CD4-positive, alpha-beta T cell treated with Interleukin-4 for 1 hour (primary cell): Measurements from ENCODE around the gene ONECUT2.
A peak's percentile ranks its signal among the peaks of the same experiment; 100 is the strongest.
"Not testable (repeated sequence)": the region's sequence is repeated elsewhere in the genome, so short reads cannot be mapped to it uniquely, and the experiment has no call there.

Experiments
- DNase-seq, 2 donors: peaks; one replicate each; pipeline ENCODE4 v3.0.0-alpha.2; 2020 to 2022

Gene ONECUT2

DNA sequence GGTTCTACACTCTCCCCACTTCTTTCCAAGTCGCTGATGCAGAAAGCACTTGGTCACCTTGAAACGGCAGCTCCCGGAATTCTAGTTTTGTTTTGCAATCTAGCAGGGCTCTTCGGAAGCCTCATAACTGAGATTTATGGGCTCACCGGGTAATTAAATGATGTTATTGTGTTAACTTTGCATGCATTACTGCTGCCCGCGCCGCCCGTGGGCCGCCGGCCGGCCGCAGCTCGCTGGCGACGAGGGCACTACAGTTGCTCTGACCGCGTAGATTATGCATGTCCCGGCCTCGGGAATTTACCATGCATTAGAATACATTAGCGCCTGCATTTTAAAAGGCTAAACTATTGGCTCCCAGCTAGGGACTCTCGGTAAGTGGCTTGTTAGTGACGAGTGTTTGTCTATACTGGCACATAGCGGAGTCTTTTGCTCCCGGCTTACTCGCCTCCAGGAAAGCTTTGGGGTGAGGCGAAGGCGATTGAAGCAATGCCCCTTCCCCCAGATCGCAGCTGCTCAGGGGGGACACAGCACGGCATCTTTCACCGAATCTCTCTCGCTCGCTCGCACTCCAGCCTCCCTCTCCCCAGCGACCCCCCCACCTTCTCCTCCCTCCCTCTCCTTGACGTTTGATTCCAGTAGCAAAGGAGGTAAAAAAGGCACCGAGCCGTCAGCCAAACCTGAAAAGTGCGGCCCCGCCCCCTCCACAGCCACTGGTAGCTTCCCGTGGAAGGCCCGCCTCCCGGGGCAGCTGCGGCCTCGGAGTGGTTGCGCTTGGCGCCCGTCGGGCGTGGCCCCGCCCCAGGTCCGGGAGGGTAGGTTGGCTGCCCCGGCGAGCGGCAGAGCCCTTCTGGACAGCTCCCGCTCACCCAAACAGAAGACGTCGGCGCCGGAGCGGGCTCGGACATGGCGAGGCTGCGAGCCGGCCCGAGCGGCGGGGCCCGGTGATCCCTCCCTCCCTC is at the start of gene ONECUT2:
Gene ONECUT2 (plus strand): TSS at position 839 of the 959 bp plus-strand sequence. CDS start 343 bp downstream, outside the sequence.
- peak; percentile 49 to 68 for DNase-seq

- no peak for DNase-seq
These were observed 45.9 kb upstream of the ONECUT2 start for GRCh38 chr18:57389271-57389670.

DNA sequence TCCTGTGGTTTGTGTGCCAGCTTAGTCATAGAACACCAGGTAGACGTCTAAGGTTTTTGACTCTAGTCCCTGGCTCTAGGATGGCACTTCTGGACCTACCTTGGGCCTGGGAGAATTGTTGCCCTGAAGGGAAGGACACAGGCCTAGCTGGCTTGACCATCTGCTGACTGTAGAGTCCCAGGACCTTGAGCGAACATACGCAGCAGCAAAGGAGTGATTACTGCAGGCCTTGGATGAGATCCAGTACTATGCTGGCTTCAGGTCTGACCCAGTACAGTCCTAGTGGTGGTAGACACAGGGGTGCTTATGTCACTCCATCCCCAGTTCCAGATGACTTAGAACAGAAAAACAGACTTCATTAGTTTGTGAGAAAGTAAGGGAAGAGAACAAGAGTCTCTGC is 45.1 kb upstream of the ONECUT2 start:
- DNase-seq: no peak

DNA sequence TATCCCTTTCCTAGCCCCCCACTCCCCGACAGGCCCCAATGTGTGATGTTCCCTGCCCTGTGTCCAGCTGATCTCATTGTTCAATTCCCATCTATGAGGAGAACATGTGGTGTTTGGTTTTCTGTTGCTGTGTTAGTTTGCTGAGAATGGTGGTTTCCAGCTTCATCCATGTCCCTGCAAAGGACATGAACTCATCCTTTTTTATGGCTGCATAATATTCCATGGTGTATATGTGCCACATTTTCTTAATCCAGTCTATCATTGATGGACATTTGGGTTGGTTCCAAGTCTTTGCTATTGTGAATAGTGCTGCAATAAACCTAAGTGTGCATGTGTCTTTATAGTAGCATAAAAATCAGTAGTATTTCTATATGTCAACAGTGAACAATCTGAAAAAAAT is 40.4 kb upstream of the ONECUT2 start:
- not testable (repeated sequence) for DNase-seq

- not testable (repeated sequence) for DNase-seq
These were observed 38.3 kb upstream of the ONECUT2 start for GRCh38 chr18:57396831-57397230.

GRCh38 chr18:57397440-57398132 is 37.6 kb upstream of the ONECUT2 start:
- DNase-seq: no peak

DNA sequence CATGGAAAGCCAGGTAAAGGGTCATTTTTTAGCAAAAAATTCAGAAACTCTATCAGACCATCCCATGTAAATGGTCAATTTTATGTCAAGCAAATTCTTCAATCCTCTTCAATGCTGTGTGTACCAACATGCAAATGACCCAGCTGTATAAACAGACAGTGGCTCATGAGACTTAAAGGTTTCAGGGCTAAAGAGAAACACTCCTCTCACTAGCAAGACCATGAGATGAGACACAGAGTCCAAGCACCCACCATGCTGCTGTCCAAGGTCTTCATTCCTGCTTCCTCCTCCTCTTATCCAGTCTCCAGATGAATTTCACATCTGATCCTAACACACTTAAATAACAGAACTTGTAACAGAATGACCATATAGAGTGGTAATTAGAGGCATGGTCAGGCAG is 30.8 kb upstream of the ONECUT2 start:
- no peak for DNase-seq

- no peak for DNase-seq
These were observed 25.5 kb upstream of the ONECUT2 start for GRCh38 chr18:57409650-57410049.

DNA sequence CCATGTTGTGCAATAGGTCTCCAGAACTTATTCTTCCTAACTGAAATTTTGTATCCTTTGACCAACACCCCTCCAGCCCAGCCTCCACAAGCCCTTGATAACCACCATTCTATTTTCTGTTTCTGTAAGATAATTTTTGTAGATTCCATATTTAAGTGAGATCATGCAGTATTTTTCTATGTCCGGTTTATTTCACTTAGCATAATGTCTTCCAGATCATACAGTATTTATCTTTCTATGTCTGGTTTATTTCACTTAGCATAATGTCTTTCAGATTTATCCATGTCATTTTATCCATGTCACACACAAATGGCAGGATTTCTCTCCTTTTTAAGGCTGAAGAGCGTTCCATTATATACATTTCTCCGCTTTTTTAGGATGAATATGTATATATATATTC is 24.4 kb upstream of the ONECUT2 start:
- DNase-seq: no peak

GRCh38 chr18:57416542-57416941 is 18.6 kb upstream of the ONECUT2 start:
- no peak for DNase-seq

GRCh38 chr18:57422313-57422872 is 12.8 kb upstream of the ONECUT2 start:
- no peak for DNase-seq

- DNase-seq: no peak
These were observed 11.4 kb upstream of the ONECUT2 start for GRCh38 chr18:57423821-57424220.

GRCh38 chr18:57425096-57425495 is 10.1 kb upstream of the ONECUT2 start:
- no peak for DNase-seq

DNA sequence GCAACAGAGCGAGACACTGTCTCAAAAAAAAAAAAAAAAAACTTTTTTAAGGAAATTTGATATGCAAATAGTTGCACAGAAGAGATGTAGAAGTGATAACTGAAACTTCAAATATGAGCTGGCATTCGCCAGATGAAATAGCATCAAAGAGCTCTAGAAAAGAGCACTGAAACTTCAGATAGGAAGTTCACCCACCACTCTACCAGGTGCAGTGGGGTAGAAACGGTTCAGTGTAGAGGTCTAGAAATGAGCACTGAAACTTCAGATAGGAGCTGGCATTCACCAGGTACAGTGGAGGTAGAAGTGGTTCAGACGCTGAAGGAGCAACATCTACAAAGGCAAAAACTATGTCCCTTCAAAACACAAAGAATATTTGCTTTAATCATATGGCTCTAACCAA is 9.0 kb upstream of the ONECUT2 start:
- DNase-seq: no peak

DNA sequence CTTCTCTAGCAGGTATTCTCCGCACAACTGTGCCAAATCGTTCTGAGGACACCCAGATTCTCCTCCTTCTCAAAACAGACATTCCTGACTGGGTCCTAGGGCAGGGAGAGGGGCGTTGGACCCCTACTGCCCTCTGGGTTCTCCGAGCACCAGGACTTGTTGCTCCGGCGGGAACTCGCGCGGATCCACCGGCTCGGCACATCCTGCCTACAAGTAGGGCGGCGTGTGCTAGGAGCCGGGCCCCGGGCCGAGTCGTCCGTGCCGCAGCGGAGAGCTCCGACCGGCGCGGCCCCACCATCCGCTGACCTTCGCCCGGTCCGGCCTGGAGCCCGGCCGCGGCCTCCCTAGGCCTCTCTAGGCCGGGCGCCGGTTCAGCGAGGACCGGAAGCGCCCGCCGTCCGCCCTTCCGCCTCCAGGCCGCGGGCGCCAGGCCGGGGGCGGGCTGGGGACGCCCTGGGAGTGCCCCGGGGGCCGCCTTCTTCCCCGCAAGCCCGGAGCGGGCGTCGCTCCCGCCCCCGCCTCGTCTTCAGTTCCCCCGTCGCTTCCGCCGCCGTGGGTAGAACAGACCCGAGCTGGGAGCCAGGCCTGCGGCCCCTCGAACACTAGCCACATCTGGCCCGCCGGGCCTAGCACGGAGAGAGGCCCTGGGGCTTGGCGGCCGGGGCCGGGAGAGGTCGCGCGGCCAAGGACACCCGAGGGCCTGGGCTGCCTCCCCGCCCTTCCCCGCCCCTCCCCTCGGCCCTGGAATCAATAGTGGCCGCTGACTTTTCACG is 7.6 kb upstream of the ONECUT2 start:
- no peak for DNase-seq

DNA sequence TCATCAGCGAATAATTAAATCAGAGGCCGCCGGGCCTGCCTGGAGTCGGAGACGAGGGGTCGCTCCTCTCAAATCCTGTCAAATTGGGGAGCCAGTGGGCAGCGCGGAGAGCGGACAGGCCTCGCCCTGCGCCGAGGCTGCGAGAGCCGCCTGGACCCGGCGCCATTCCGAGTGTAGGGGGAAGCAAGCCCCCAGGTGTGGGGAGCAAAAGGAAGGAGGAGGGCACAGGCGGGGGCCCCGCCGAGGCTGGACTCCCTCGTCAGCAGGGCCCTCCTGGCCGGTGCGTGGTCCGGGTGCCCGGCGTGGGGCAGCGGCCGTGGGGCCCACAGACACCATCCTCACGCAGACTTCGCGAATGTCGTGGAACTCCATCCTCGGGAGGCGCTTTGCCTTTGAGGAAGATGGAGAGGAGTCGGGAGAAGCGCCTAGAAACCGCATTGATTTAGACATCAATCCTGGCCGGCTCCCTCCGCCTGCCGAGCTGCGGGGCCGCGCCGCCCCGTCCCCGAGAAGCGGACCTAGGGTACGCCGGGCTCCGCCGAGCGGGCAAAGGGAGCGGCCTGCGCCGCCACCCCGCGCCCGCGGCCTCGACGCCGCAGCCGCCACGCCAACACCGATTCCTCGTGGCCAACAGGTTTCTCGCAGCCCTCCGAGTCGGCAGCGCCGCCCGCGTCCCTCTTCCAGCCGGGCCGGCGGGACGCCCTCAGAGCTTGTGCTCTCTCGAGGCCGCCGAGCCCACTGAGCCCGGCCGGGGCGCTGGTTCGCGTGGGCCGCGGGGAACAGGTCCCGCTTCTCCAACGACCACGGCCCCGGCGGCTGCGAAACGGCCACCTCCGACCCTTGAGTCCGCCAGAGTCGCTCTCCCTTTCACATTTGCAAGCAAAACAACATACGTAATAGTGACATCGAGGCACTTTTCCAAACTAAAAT is 6.7 kb upstream of the ONECUT2 start:
- no peak for DNase-seq

GRCh38 chr18:57429167-57430078 is 5.8 kb upstream of the ONECUT2 start:
- DNase-seq: no peak

DNA sequence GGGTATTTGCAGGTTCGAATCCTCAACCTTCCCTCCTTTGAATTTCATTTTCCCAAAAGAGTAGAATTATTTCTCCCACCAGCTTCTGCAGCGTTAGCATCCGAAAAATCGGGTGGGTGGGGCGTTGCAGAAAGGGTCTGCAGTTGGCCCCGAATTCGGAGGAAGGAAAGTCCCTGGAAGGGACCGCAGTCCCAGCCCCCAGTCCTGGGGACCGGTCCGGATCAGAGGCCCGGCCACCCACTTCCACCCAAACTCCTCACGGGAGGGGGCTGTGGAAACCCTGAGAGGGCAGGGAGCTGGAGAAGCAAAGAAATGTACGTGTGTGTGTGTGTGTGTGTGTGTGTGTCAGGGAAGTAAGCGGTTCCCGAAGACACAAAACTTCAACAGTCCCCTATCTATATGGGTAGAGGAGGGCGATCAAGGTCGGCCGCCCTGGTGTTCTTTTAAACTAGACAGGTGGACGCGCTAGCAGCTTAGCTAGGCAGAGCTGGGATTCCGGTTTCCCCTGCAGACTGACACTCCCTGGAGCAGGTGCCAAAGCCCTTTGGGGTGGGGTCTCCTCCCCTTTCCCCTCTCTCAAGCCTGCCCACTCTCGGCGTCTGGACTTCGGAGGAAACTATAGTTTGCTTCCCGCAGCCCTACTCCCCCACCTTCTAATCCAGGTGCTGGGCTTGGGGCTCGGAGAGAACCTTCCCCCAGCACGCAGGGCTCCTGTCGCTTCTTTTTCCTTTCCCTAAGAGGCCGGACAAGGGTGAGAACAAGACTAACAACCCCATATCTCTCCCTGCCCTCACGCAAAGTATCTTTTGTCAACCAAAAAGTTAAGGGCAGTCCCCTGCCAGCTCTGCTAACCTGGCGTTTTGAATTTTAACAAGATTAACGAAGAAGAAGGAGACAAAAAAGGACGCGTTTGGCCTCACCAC is 4.8 kb upstream of the ONECUT2 start:
- DNase-seq: no peak

GRCh38 chr18:57431002-57431382 is 4.2 kb upstream of the ONECUT2 start:
- no peak for DNase-seq
